ENCODE measurements around the gene ESYT1. TPM values are rescaled to one million over a fixed set of nuclear protein-coding genes. Genes with fewer than 3 reads are reported as not detected.

Gene ESYT1
- total RNA-seq, 1 experiment from 2014 or later: 107 TPM

DNA sequence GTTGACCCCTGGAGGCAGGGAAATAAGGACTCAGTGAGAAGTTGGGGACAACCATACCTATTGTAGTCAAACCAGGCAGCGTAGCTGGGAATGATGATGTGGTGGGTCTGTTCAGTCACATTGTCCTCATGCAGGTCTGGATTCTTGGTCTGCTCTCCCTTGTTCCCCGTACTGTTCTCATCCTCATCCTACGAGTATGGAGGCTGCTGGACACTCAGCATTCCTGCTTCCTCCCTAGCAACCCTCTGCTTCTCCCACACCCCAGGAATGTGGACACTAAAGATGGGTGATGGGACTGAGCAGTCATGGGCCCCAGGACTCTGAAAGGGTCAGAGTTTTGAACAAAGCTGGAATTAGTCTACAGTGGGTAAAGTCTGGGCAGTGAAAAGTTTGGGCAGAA is 50.3 kb downstream of the ESYT1 start:
- Histone ChIP-seq H3K4me3 (ENCODE audit: low read depth, low read length, poor library complexity, severe bottlenecking) (no peak overlapping the region), H3K27ac (ENCODE audit: low read depth, low read length, poor library complexity, severe bottlenecking) (no peak overlapping the region), H3K27me3 (replicated peaks; ENCODE audit: insufficient read depth, low read depth, low read length, poor library complexity) (no peaks in the 10 kb centered on the region), H3K4me1 (ENCODE audit: insufficient read depth, low read length, poor library complexity, severe bottlenecking) (no peaks in the 10 kb centered on the region), H3K36me3 (ENCODE audit: insufficient read depth, low read length, poor library complexity, severe bottlenecking) (peaks cover 82% of the 10 kb centered on the region), H3K9me3 (ENCODE audit: low read depth, low read length, poor library complexity, severe bottlenecking) (no peaks in the 10 kb centered on the region)
- POLR2A ChIA-PET (ENCODE audit: low non-redundant PET): no interaction called here
- no TSS peak for BruUV-seq (replicated peaks)
- CTCF ChIA-PET: no interaction called here
- no peak for DNase-seq (ENCODE audit: low spot score)
- intact Hi-C loops (cut with micrococcal nuclease; ENCODE audit: unreplicated experiment): no loop called here
- TF ChIP-seq, protein P1, sequence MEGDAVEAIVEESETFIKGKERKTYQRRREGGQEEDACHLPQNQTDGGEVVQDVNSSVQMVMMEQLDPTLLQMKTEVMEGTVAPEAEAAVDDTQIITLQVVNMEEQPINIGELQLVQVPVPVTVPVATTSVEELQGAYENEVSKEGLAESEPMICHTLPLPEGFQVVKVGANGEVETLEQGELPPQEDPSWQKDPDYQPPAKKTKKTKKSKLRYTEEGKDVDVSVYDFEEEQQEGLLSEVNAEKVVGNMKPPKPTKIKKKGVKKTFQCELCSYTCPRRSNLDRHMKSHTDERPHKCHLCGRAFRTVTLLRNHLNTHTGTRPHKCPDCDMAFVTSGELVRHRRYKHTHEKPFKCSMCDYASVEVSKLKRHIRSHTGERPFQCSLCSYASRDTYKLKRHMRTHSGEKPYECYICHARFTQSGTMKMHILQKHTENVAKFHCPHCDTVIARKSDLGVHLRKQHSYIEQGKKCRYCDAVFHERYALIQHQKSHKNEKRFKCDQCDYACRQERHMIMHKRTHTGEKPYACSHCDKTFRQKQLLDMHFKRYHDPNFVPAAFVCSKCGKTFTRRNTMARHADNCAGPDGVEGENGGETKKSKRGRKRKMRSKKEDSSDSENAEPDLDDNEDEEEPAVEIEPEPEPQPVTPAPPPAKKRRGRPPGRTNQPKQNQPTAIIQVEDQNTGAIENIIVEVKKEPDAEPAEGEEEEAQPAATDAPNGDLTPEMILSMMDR (conservative IDR thresholded peaks at IDR 0.05; ENCODE audit: low read depth, low read length): no peak
- TF ChIP-seq EZH2 (IDR thresholded peaks at IDR 0.05; ENCODE audit: borderline replicate concordance, low read depth, low read length, poor library complexity, severe bottlenecking): no peak

GRCh38 chr12:56186957-56187356 is 58.9 kb downstream of the ESYT1 start:
- Histone ChIP-seq H3K4me3 (ENCODE audit: low read depth, low read length, poor library complexity, severe bottlenecking) (no peak overlapping the region), H3K27ac (ENCODE audit: low read depth, low read length, poor library complexity, severe bottlenecking) (no peak overlapping the region), H3K9me3 (ENCODE audit: low read depth, low read length, poor library complexity, severe bottlenecking) (no peaks in the 10 kb centered on the region), H3K36me3 (ENCODE audit: insufficient read depth, low read length, poor library complexity, severe bottlenecking) (peaks cover 48% of the 10 kb centered on the region), H3K4me1 (ENCODE audit: insufficient read depth, low read length, poor library complexity, severe bottlenecking) (peaks cover 13% of the 10 kb centered on the region), H3K27me3 (replicated peaks; ENCODE audit: insufficient read depth, low read depth, low read length, poor library complexity) (no peaks in the 10 kb centered on the region)
- TF ChIP-seq, protein P1 (conservative IDR thresholded peaks at IDR 0.05; ENCODE audit: low read depth, low read length): no peak
- TF ChIP-seq EZH2 (IDR thresholded peaks at IDR 0.05; ENCODE audit: borderline replicate concordance, low read depth, low read length, poor library complexity, severe bottlenecking): no peak
- intact Hi-C loops (cut with micrococcal nuclease; ENCODE audit: unreplicated experiment): loop anchor here (10.0 kb wide), 1 partner anchor 142 kb away; the partner anchor contains the start of gene RPS26
- POLR2A ChIA-PET (ENCODE audit: low non-redundant PET): no interaction called here
- BruUV-seq (replicated peaks): no TSS peak
- CTCF ChIA-PET: no interaction called here
- no peak for DNase-seq (ENCODE audit: low spot score)

GRCh38 chr12:56188131-56188777 is 60.2 kb downstream of the ESYT1 start:
- BruUV-seq (replicated peaks): no TSS peak
- Histone ChIP-seq H3K4me3 (ENCODE audit: low read depth, low read length, poor library complexity, severe bottlenecking) (peak overlapping the region; percentile 83), H3K9me3 (ENCODE audit: low read depth, low read length, poor library complexity, severe bottlenecking) (no peaks in the 10 kb centered on the region), H3K27ac (ENCODE audit: low read depth, low read length, poor library complexity, severe bottlenecking) (peak overlapping the region; percentile 82), H3K36me3 (ENCODE audit: insufficient read depth, low read length, poor library complexity, severe bottlenecking) (peaks cover 37% of the 10 kb centered on the region), H3K4me1 (ENCODE audit: insufficient read depth, low read length, poor library complexity, severe bottlenecking) (peaks cover 13% of the 10 kb centered on the region), H3K27me3 (replicated peaks; ENCODE audit: insufficient read depth, low read depth, low read length, poor library complexity) (no peaks in the 10 kb centered on the region)
- CTCF ChIA-PET: interaction anchor here (0.5 to 2.3 kb wide), 2 partner anchors 60 to 1934 kb away, joined by 14 to 15 read pairs; partner anchors contain the start of gene ESYT1
- TF ChIP-seq, protein P1 (conservative IDR thresholded peaks at IDR 0.05; ENCODE audit: low read depth, low read length): no peak
- no peak for TF ChIP-seq EZH2 (IDR thresholded peaks at IDR 0.05; ENCODE audit: borderline replicate concordance, low read depth, low read length, poor library complexity, severe bottlenecking)
- intact Hi-C loops (cut with micrococcal nuclease; ENCODE audit: unreplicated experiment): loop anchor here (2.0 to 10.0 kb wide), 3 partner anchors 61 to 143 kb away; partner anchors contain the start of genes RPS26 and ZC3H10
- POLR2A ChIA-PET (ENCODE audit: low non-redundant PET): no interaction called here
- no peak for DNase-seq (ENCODE audit: low spot score)

Data from A673 (cell line).